ENCODE results near the gene OLFML2A. TPM values are rescaled to one million over a fixed set of nuclear protein-coding genes. Genes with fewer than 3 reads are reported as not detected.

Gene OLFML2A
- 7.6 and 7.7 TPM in 2 replicates for total RNA-seq (2014; rRNA removed; shearing (Covaris generic))

GRCh38 chr9:124776954-124777648 lies at the start of gene OLFML2A:
Gene OLFML2A, plus strand, starts transcription at chr9:124777133. Its CDS starts 138 bp downstream, at chr9:124777271.

GRCh38 chr9:124771021-124771866 lies 5.7 kb upstream of the OLFML2A start, which contains the start of gene NR6A1:
Gene NR6A1, minus strand, starts transcription at chr9:124771311.

GRCh38 chr9:124852829-124853531 lies 76.0 kb downstream of the OLFML2A start, which contains the start of gene WDR38:
Gene WDR38, plus strand, starts transcription at chr9:124853460. Its CDS starts 72 bp downstream, at chr9:124853532.

GRCh38 chr9:124861342-124862229 lies 84.7 kb downstream of the OLFML2A start, which contains the start of the genes ARPC5L and RPL35:
Gene ARPC5L, plus strand, starts transcription at chr9:124862130. Its CDS starts 7,161 bp downstream, at chr9:124869291.
Gene RPL35, minus strand, starts transcription at chr9:124861957. Its CDS starts 45 bp downstream, at chr9:124861912.

Other genes with a start within 250 kb of the OLFML2A start
- 1.6 and 2.9 TPM in 2 replicates for gene NR6A1, start 5.8 kb upstream of the OLFML2A start, total RNA-seq (2014; rRNA removed; shearing (Covaris generic))
- not detected in 2 replicates for gene WDR38, start 76.3 kb downstream of the OLFML2A start, total RNA-seq (2014; rRNA removed; shearing (Covaris generic))
- 4,232 and 4,354 TPM in 2 replicates for gene RPL35, start 84.8 kb downstream of the OLFML2A start, total RNA-seq (2014; rRNA removed; shearing (Covaris generic))
- gene ARPC5L, start 85.0 kb downstream of the OLFML2A start, total RNA-seq (2014; rRNA removed; shearing (Covaris generic)) = 65.1 and 68.4 TPM in 2 replicates
- 19.3 and 19.9 TPM in 2 replicates for gene GOLGA1, start 163.9 kb downstream of the OLFML2A start, total RNA-seq (2014; rRNA removed; shearing (Covaris generic))

Measured in A375 (cell line).